Activated CD4-positive, alpha-beta T cell treated with anti-CD3 and anti-CD28 coated beads, Interleukin-10, Interleukin-2, amounts not matched to agents 100 ng/mL and 50 ng/mL, durations not matched to agents 16 hours and 8 hours (primary cell): Measurements from ENCODE around the gene ETV4.
A peak's percentile ranks its signal among the peaks of the same experiment; 100 is the strongest.
"Not testable (repeated sequence)": the region's sequence is repeated elsewhere in the genome, so short reads cannot be mapped to it uniquely, and the experiment has no call there.

ENCODE experiments used
- DNase-seq: peaks from one replicate; pipeline ENCODE4 v3.0.0-alpha.2; 2020

ETV4 gene

DNA sequence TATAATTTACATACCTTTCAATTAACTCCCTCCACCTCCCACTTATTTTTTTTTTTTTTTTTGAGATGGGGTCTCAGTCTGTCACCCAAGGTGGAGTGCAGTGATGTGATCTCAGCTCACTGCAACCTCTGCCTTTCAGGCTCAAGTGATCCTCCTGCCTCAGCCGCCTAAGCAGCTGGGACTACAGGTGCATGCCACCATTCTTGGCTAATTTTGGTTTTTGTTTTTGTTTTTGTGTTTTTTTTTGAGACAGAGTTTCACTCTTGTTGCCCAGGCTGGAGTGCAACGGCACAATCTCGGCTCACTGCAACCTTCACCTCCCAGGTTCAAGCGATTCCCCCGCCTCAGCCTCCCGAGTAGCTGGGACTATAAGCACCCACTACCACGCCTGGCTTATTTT, 36.7 kb downstream of the ETV4 start:
- DNase-seq = not testable (repeated sequence)

DNA sequence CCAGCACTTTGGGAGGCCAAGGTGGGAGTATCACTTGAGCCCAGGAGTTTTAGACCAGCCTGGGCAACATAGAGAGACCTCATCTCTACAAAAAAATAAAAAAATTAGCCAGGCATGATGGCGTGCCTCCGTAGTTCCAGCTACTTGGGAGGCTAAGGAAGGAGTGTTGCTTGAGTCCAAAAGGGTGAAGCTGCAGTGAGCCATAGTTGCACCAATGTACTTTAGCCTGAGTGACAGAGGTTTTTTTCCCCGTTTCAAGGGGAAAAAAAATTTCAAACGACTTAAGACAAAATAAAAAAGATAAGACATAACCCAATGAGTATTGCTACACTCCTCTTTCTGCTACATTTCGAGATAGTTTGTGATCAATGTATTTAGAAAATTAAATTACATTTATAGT, 55.5 kb downstream of the ETV4 start:
- DNase-seq = no peak

DNA sequence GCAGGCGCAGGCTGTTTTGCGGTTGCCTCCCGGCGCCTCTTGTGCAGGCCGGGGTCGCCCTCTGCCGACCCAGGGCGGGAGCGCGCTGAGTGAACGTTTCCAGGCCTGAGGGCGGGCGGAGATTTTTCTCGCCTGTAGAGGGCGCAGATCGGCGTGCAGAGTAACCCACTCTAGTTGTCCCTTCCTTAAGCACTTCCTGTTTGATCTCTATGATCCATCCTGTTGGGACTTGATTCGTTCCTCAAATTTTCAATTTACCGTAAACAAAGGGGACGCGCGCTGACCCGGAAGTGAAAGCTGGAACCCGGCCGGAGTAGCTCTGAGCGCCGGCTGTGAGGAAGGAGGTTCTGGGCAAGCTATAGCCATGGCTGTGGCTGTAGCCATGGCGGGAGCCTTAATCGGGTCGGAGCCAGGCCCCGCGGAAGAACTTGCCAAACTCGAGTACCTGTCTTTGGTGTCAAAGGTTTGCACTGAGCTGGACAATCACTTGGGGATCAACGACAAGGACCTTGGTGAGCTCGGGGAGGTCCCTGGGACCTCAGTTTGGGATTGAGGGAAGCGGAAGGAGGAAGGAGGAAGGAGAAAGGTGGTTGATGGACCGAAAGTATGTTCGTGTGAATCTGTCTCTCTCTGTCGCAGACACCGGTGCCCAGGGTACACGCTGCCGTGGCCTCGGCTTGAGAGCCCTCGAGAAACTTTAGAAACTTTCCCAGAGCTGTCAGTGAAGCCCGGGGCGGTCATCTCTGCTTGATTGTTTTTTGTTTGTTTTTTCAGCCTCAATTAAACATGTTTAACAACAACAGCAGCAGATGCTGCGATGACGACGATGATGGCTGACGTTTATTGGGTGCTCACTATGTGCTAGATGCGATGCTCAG, 62.2 kb downstream of the ETV4 start, which contains the start of gene DHX8:
Gene DHX8 (plus strand): TSS at position 302 of the 878 bp plus-strand sequence. CDS start 63 bp downstream, at position 365.
- peak; percentile 98 for DNase-seq

DNA sequence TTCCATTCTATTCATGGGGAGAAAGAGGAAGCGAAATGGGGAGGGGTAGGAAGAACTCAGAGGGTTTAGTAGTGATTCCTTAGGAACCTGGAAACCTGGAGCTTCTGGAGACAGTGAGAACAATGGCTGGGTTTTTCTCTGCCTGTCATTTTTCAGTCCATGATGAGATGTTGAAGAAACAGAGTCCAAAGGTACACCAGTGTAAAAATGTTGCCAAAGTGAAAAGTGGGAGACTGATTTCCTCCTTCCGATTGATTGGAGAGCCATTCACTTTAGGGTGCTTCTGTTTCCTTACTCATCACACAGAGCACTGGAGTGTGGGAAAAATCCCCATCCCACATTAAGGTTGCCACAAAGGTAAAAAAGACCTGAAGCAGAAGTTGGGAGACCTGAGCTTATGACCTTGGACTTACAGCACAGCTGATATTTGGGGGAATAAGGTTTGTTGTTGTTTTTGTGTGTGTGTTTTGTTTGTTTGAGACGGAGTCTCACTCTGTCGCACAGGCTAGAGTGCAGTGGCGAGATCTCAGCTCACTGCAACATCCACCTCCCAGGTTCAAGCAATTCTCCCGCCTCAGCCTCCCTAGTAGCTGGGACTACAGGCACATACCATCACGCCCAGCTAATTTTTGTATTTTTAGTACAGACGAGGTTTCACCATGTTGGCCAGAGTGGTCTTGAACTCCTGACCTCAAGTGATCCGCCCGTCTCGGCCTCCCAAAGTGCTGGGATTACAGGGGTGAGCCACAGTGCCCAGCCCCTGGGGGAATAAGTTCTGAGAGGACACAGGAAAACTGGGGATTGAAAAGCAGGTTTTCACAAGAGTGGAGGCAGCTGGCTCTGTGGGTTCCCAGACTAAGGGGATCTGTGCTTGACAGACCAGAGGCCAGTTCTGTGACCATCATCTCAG, 63.8 kb downstream of the ETV4 start:
- DNase-seq = no peak

DNA sequence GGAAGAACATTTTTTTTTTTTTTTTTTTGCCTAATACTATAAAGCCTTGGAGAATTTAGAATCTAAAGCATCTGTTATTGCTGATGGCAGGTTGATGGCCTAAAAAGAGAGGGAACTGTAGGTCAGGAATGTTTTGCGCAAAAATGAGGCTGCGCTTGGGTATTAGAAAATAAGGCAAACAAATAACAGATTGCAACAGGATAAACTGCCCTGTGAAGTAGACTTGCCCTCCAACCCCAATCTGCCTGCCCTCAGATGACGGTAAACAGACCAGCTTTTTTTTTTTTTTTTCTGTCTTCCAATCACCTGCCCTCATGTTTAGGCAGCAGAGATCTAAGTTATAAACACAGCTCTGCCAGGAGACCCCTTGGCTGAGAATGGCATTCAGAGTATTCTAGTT, 66.2 kb downstream of the ETV4 start:
- DNase-seq = no peak
